Keratinocyte (primary cell): ENCODE measurements around the gene ATF4.

Experiments used
- EZH2 ChIP-seq: IDR thresholded peaks from one replicate; pipeline ENCODE4 v1.6.1; 2012; ENCODE audit warnings: inconsistent platforms, mild to moderate bottlenecking, low read length, moderate library complexity
- TF ChIP-seq, protein P1 (sequence below), 3 experiments: IDR thresholded peaks in 1 of 3; conservative IDR thresholded peaks in 1 of 3; optimal IDR thresholded peaks in 1 of 3; 2 replicates in 2 of 3; 3 replicates in 1 of 3; pipeline versions ENCODE3 to v1.5.1; 2011; ENCODE audit warnings: low read length in 3 of 3, mild to moderate bottlenecking in 3 of 3, moderate library complexity in 2 of 3, control low read depth in 1 of 3, inconsistent platforms in 1 of 3; ENCODE audit not compliant: insufficient read depth in 2 of 3; ENCODE audit errors: extremely low read depth in 1 of 3

DNA sequence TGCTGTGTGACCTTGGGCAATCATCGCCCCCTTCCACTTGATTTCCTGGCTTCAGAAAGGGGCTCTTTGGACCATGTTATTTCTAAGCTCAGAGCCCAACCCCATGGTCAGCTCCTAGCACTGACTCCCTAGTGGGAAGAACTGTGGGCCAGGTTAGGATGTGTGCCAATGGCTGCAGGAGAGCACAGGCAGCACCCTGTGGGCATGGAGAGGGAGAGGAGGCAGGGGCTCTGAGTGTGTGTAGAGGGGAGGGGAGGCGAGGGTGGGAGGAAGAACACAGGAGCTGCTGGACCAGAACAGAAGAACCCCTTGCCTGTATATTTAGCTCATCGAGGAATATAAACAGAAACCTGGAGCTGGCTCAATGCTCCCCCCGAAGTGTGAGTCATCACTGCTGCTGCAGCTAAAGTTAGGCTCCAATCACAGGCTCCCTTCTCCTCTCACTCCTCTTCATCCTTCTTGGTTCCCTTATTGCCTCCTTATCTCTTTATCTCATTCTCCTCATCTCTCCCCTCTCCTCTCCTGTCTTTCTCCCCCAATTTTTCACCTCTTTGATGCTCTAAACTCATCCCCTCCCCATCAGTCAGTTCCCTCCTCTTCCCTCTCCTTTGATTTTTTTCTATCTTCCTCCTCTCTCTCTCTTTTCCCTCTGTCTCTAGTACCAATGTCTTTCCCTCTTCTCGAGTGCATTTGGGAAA, 26.7 kb downstream of the ATF4 start:
- TF ChIP-seq, protein P1, sequence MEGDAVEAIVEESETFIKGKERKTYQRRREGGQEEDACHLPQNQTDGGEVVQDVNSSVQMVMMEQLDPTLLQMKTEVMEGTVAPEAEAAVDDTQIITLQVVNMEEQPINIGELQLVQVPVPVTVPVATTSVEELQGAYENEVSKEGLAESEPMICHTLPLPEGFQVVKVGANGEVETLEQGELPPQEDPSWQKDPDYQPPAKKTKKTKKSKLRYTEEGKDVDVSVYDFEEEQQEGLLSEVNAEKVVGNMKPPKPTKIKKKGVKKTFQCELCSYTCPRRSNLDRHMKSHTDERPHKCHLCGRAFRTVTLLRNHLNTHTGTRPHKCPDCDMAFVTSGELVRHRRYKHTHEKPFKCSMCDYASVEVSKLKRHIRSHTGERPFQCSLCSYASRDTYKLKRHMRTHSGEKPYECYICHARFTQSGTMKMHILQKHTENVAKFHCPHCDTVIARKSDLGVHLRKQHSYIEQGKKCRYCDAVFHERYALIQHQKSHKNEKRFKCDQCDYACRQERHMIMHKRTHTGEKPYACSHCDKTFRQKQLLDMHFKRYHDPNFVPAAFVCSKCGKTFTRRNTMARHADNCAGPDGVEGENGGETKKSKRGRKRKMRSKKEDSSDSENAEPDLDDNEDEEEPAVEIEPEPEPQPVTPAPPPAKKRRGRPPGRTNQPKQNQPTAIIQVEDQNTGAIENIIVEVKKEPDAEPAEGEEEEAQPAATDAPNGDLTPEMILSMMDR (optimal IDR thresholded peaks at IDR 0.05 in 1 of 3, IDR thresholded peaks at IDR 0.05 in 1 of 3, conservative IDR thresholded peaks at IDR 0.05 in 1 of 3; ENCODE audit: extremely low read depth in 1 of 3, insufficient read depth in 2 of 3, low read length in 3 of 3), result no peak
- no peak for TF ChIP-seq EZH2
